Mucosa of rectum (tissue), 2 donors: ENCODE data around the gene NXF1.
"Not testable (repeated sequence)": the region's sequence is repeated elsewhere in the genome, so short reads cannot be mapped to it uniquely, and the experiment has no call there.

Source experiments
- H3K27ac ChIP-seq, 2 donors: one replicate each; pipeline ENCODE4 v1.7.0; 2013; ENCODE audit warnings: inconsistent platforms in 2 of 2, low read depth in 2 of 2, low read length in 2 of 2
- H3K27me3 ChIP-seq, 2 donors: one replicate each; pipeline ENCODE4 v1.7.0; 2013; ENCODE audit warnings: low read length in 2 of 2; ENCODE audit not compliant: control insufficient read depth in 2 of 2, insufficient read depth in 2 of 2
- H3K36me3 ChIP-seq, 2 donors: one replicate each; pipeline ENCODE4 v1.7.0; 2013; ENCODE audit warnings: low read length in 2 of 2; ENCODE audit not compliant: control insufficient read depth in 2 of 2, insufficient read depth in 2 of 2
- H3K4me1 ChIP-seq, 2 donors: one replicate each; pipeline ENCODE4 v1.7.0; 2013; ENCODE audit warnings: low read length in 2 of 2, mild to moderate bottlenecking in 1 of 2; ENCODE audit not compliant: control insufficient read depth in 2 of 2, insufficient read depth in 2 of 2
- H3K4me3 ChIP-seq, 2 donors: one replicate each; pipeline ENCODE4 v1.7.0; 2013; ENCODE audit warnings: low read length in 2 of 2
- H3K9ac ChIP-seq, 2 donors: one replicate each; pipeline ENCODE4 v1.7.0; 2013; ENCODE audit warnings: low read length in 2 of 2, low read depth in 1 of 2, mild to moderate bottlenecking in 1 of 2
- H3K9me3 ChIP-seq, 2 donors: one replicate each; pipeline ENCODE4 v1.7.0; 2013; ENCODE audit warnings: low read length in 2 of 2; ENCODE audit not compliant: control insufficient read depth in 2 of 2
- donor health status: healthy.
- donor health status: Normal muscosa, but diverticular disease.

Gene NXF1

GRCh38 chr11:62831520-62832335, 26.5 kb upstream of the NXF1 start, which contains the start of gene STX5:
Gene STX5 (minus strand): TSS chr11:62832051. CDS start chr11:62831243, 808 bp downstream.
- Histone ChIP-seq H3K27me3 (no peaks in the 10 kb centered on the region), H3K9ac (peak within 1 kb of the TSS; percentile 98), H3K4me1 (peaks cover 19 to 21% of the 10 kb centered on the region in 2 donors), H3K9me3 (no peaks in the 10 kb centered on the region), H3K27ac (peak within 1 kb of the TSS; percentile 99), H3K4me3 (peak within 1 kb of the TSS; percentile 94 to 100), H3K36me3 (peaks cover 32 to 37% of the 10 kb centered on the region in 2 donors)

GRCh38 chr11:62830904-62831519, 25.8 kb upstream of the NXF1 start:
- Histone ChIP-seq H3K27me3 (no peaks in the 10 kb centered on the region), H3K4me3 (peak overlapping the region; percentile 94 to 100), H3K9me3 (no peaks in the 10 kb centered on the region), H3K36me3 (peaks cover 28 to 34% of the 10 kb centered on the region in 2 donors), H3K27ac (peak overlapping the region; percentile 99), H3K4me1 (peaks cover 19 to 21% of the 10 kb centered on the region in 2 donors), H3K9ac (peak overlapping the region; percentile 92 to 98)

DNA sequence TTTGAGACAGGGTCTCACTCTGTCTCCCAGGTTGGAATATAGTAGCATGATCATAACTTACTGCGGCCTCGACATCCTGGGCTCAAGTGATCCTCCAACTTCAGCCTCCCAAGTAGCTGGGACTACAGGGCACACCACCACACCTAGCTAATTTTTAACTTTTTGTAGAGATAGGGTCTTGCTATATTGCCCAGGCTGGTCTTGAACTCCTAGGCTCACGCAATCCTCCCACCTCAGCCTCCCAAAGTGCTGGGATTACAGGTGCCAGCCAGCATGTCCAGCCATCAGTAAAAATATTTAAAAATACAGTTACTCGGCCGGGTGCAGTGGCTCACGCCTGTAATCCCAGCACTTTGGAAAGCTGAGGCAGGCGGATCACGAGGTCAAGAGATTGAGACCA, 22.9 kb upstream of the NXF1 start:
- H3K4me3 ChIP-seq, H3K9me3 ChIP-seq, H3K27me3 ChIP-seq, H3K27ac ChIP-seq, H3K9ac ChIP-seq: not testable (repeated sequence)
- Histone ChIP-seq H3K4me1 (peaks cover 14 to 19% of the 10 kb centered on the region in 2 donors), H3K36me3 (peaks cover 39 to 45% of the 10 kb centered on the region in 2 donors)

DNA sequence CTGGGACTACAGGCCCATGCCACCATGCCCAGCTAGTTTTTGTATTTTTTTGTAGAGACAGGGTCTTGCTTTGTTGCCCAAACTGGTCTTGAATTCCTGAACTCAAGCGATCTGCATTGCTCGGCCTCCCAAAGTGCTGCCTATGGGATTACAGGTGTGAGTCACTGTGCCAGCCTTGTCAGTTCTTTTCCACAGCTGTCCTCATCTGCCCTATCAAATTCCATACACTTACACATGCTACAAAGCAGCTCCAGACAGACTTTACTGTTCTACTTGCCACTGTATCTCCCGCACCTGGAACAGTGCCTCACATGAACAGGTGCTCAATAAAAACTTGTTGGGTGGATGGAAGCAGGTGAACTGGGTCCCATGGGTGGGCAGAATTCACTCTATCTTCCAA, 18.4 kb upstream of the NXF1 start:
- Histone ChIP-seq H3K36me3 (peaks cover 61 to 70% of the 10 kb centered on the region in 2 donors), H3K9ac (no peak overlapping the region), H3K27me3 (no peaks in the 10 kb centered on the region), H3K9me3 (no peaks in the 10 kb centered on the region), H3K27ac (no peak overlapping the region), H3K4me1 (no peaks in the 10 kb centered on the region), H3K4me3 (no peak overlapping the region)

DNA sequence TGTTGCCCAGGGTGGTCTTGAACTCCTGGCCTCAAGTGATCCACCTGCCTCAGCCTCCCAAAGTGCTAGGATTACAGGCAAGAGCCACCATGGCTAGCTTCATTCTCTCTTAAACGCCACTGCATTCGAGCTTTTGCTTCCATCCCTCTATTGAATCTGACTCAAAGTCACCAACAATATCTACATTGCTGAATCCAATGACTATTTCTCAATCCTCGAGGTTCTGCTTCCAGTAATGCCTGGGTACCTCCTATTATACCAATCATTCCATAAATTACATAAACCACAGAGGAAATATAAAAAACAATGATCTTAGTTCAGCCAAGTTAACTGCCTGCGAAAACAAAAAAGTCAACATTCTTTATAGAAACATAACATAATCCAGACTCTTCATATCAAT, 11.9 kb upstream of the NXF1 start:
- H3K4me1 ChIP-seq, result no peaks in the 10 kb centered on the region
- H3K27ac ChIP-seq, result no peak overlapping the region
- peaks cover 18 to 27% of the 10 kb centered on the region in 2 donors for H3K36me3 ChIP-seq
- no peak overlapping the region for H3K4me3 ChIP-seq
- H3K27me3 ChIP-seq, result no peaks in the 10 kb centered on the region
- H3K9me3 ChIP-seq, result no peaks in the 10 kb centered on the region
- H3K9ac ChIP-seq, result no peak overlapping the region

GRCh38 chr11:62816557-62816956, 11.3 kb upstream of the NXF1 start:
- Histone ChIP-seq H3K27ac (no peak overlapping the region), H3K27me3 (no peaks in the 10 kb centered on the region), H3K9ac (no peak overlapping the region), H3K4me1 (no peaks in the 10 kb centered on the region), H3K4me3 (no peak overlapping the region), H3K9me3 (no peaks in the 10 kb centered on the region), H3K36me3 (peaks cover 18 to 22% of the 10 kb centered on the region in 2 donors)

GRCh38 chr11:62811659-62812058, 6.4 kb upstream of the NXF1 start:
- no peaks in the 10 kb centered on the region for H3K4me1 ChIP-seq
- no peaks in the 10 kb centered on the region for H3K27me3 ChIP-seq
- H3K9ac ChIP-seq, result no peak overlapping the region
- no peaks in the 10 kb centered on the region for H3K9me3 ChIP-seq
- no peak overlapping the region for H3K4me3 ChIP-seq
- H3K36me3 ChIP-seq, result peaks cover 2 to 9% of the 10 kb centered on the region in 2 donors
- no peak overlapping the region for H3K27ac ChIP-seq

DNA sequence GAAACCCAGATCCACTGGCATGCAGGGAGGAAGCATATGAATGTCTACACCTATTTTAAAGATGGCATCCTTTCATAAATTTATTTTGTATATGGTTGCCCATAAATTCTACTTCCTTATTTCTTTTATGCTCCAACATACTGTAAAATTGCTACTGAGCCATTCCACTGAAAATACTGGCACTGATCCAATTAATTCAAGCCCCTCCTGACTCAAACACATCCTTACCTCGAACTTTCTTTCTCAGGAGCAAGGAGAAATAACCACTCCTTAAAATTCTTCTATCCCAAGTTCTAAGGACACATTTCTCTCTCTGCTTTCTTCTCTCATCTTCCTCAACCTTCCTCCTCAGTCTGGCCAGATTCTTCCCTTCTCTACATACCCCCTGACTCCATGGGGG, 5.5 kb upstream of the NXF1 start:
- Histone ChIP-seq H3K9ac (no peak overlapping the region), H3K27me3 (no peaks in the 10 kb centered on the region), H3K27ac (no peak overlapping the region), H3K4me3 (no peak overlapping the region), H3K36me3 (peaks cover 2 to 6% of the 10 kb centered on the region in 2 donors), H3K4me1 (peaks cover 0 to under 1% of the 10 kb centered on the region in 2 donors), H3K9me3 (no peaks in the 10 kb centered on the region)

GRCh38 chr11:62806611-62807121, 1.4 kb upstream of the NXF1 start:
- H3K9ac ChIP-seq, result no peak overlapping the region
- peaks cover 9 to 19% of the 10 kb centered on the region in 2 donors for H3K4me1 ChIP-seq
- H3K9me3 ChIP-seq, result no peaks in the 10 kb centered on the region
- no peak overlapping the region for H3K4me3 ChIP-seq
- no peak overlapping the region for H3K27ac ChIP-seq
- no peaks in the 10 kb centered on the region for H3K27me3 ChIP-seq
- peaks cover 12 to 19% of the 10 kb centered on the region in 2 donors for H3K36me3 ChIP-seq

- Histone ChIP-seq H3K9ac (peak overlapping the region; percentile 76 to 94), H3K27ac (peak overlapping the region in 1 of 2 donors; percentile 94), H3K9me3 (no peaks in the 10 kb centered on the region), H3K27me3 (no peaks in the 10 kb centered on the region), H3K4me1 (peaks cover 9 to 19% of the 10 kb centered on the region in 2 donors), H3K4me3 (peak overlapping the region; percentile 88 to 92), H3K36me3 (peaks cover 19 to 26% of the 10 kb centered on the region in 2 donors)
Observed at GRCh38 chr11:62805961-62806441, 761 bp upstream of the NXF1 start.
